A549 (cell line): ENCODE results near the gene PLEKHA5.

Source experiments
- BCL3 ChIP-seq: fragments of >200 bp; sonication (Bioruptor Twin); formaldehyde crosslinking; IDR thresholded peaks from 3 replicates; pipeline ENCODE4 v1.6.1; 2016
- BHLHE40 ChIP-seq: IDR thresholded peaks from 2 replicates; pipeline ENCODE4 v1.6.1; 2012; ENCODE audit warnings: low read depth, low read length, inconsistent platforms
- CBX2 ChIP-seq: fragments of 200-600 bp; sonication (generic); IDR thresholded peaks from 2 replicates; pipeline ENCODE4 v1.6.1; 2016; ENCODE audit warnings: low read depth, mild to moderate bottlenecking, borderline replicate concordance
- CBX8 ChIP-seq: fragments of 200-600 bp; sonication (generic); IDR thresholded peaks from 2 replicates; pipeline ENCODE4 v1.6.1; 2016
- CHD4 ChIP-seq: fragments of 200-600 bp; sonication (generic); IDR thresholded peaks from 2 replicates; pipeline ENCODE4 v1.6.1; 2016; ENCODE audit warnings: antibody characterized with exemption, mild to moderate bottlenecking, borderline replicate concordance
- CTCF ChIP-seq: fragments of >200 bp; sonication (Bioruptor Twin); formaldehyde crosslinking; IDR thresholded peaks from 3 replicates; pipeline ENCODE4 v1.5.1; 2016
- ELK1 ChIP-seq: fragments of 150-350 bp; IDR thresholded peaks from 2 replicates; pipeline ENCODE4 v1.6.1; 2014; ENCODE audit warnings: low read depth, mild to moderate bottlenecking, low read length
- ESRRA ChIP-seq: fragments of 150-350 bp; IDR thresholded peaks from 2 replicates; pipeline ENCODE4 v1.6.1; 2014; ENCODE audit warnings: mild to moderate bottlenecking, low read length, borderline replicate concordance
- KDM1A ChIP-seq: fragments of 200-600 bp; sonication (generic); IDR thresholded peaks from 2 replicates; pipeline ENCODE4 v1.6.1; 2016; ENCODE audit warnings: low read depth, mild to moderate bottlenecking
- MAFK ChIP-seq: fragments of 450-650 bp; IDR thresholded peaks from 2 replicates; pipeline ENCODE4 v1.6.1; 2014; ENCODE audit not compliant: partially characterized antibody
- POLR2A ChIP-seq: IDR thresholded peaks from 2 replicates; pipeline ENCODE4 v1.6.1; 2012; ENCODE audit warnings: mild to moderate bottlenecking, low read length
- REST ChIP-seq: fragments of 200-600 bp; sonication (generic); IDR thresholded peaks from 2 replicates; pipeline ENCODE4 v1.6.1; 2016; ENCODE audit warnings: antibody characterized with exemption, mild to moderate bottlenecking, moderate library complexity
- USF2 ChIP-seq: fragments of 450-650 bp; IDR thresholded peaks from 2 replicates; pipeline ENCODE4 v1.6.1; 2014; ENCODE audit warnings: antibody characterized with exemption
- ZFP36 ChIP-seq: fragments of 450-650 bp; IDR thresholded peaks from 2 replicates; pipeline ENCODE4 v1.6.1; 2014; ENCODE audit warnings: borderline replicate concordance; ENCODE audit not compliant: partially characterized antibody

- no peak for TF ChIP-seq POLR2A
- TF ChIP-seq CTCF: no peak
- no peak for TF ChIP-seq ESRRA
- TF ChIP-seq CBX8: no peak
- no peak for TF ChIP-seq CHD4
- no peak for TF ChIP-seq ZFP36
- no peak for TF ChIP-seq USF2
- TF ChIP-seq KDM1A: no peak
- peak; percentile 55 for TF ChIP-seq MAFK
- TF ChIP-seq ELK1: no peak
- no peak for TF ChIP-seq REST
- TF ChIP-seq CBX2: no peak
- no peak for TF ChIP-seq BCL3
- no peak for TF ChIP-seq BHLHE40
These were observed 45.0 kb upstream of the PLEKHA5 start for GRCh38 chr12:19084547-19084946.
